HepG2 (cell line): ENCODE measurements around the gene TNK1. TPM values are rescaled to one million over a fixed set of nuclear protein-coding genes. Genes with fewer than 3 reads are reported as not detected.

Experiments used
- HDAC2 ChIP-seq: sonication (generic); formaldehyde crosslinking; IDR thresholded peaks from 2 replicates; pipeline ENCODE4 v1.4.0; 2020; ENCODE audit warnings: missing genetic modification reagents
- HNF4A ChIP-seq: sonication (generic); formaldehyde crosslinking; IDR thresholded peaks from 2 replicates; pipeline ENCODE4 v1.4.0; 2020; ENCODE audit warnings: missing genetic modification reagents
- KLF12 ChIP-seq: sonication (generic); formaldehyde crosslinking; IDR thresholded peaks from 2 replicates; pipeline ENCODE4 v1.4.0; 2020; ENCODE audit warnings: missing genetic modification reagents, borderline replicate concordance
- PAF1 ChIP-seq: IDR thresholded peaks from 2 replicates; pipeline ENCODE4 v1.6.1; 2016; ENCODE audit warnings: missing genetic modification reagents, missing compliant biosample characterization
- SETDB1 ChIP-seq: sonication (generic); formaldehyde crosslinking; IDR thresholded peaks from 2 replicates; pipeline ENCODE4 v1.5.1; 2020; ENCODE audit warnings: missing genetic modification reagents, mild to moderate bottlenecking, borderline replicate concordance
- SIN3A ChIP-seq: IDR thresholded peaks from 2 replicates; pipeline ENCODE4 v1.6.1; 2011; ENCODE audit warnings: low read depth, mild to moderate bottlenecking, control low read depth, low read length, borderline replicate concordance
- SMARCE1 ChIP-seq: fragments of 450-650 bp; IDR thresholded peaks from 2 replicates; pipeline ENCODE4 v1.6.1; 2017; ENCODE audit warnings: borderline replicate concordance
- SRSF1 ChIP-seq: fragments of 200-400 bp; formaldehyde crosslinking; optimal IDR thresholded peaks from 2 replicates; pipeline ENCODE3; 2017; ENCODE audit warnings: mild to moderate bottlenecking, low read depth, low read length, moderate library complexity
- XRCC5 ChIP-seq: fragments of 200-400 bp; formaldehyde crosslinking; optimal IDR thresholded peaks from 2 replicates; pipeline ENCODE3; 2017; ENCODE audit warnings: mild to moderate bottlenecking, low read length
- ZBTB7B ChIP-seq: sonication (generic); formaldehyde crosslinking; IDR thresholded peaks from 2 replicates; pipeline ENCODE4 v1.4.0; 2020; ENCODE audit warnings: missing genetic modification reagents
- ZNF674 ChIP-seq: sonication (generic); formaldehyde crosslinking; IDR thresholded peaks from 2 replicates; pipeline ENCODE4 v1.5.0; 2020; ENCODE audit warnings: low read depth, mild to moderate bottlenecking, missing genetic modification reagents
- ZSCAN21 ChIP-seq: sonication (generic); formaldehyde crosslinking; IDR thresholded peaks from 2 replicates; pipeline ENCODE4 v1.8.0; 2022; ENCODE audit warnings: mild to moderate bottlenecking, missing genetic modification reagents, moderate library complexity, borderline replicate concordance
- polyA plus RNA-seq, 8 experiments: library from polyadenylated mRNA; depleted of rRNA in 3 of 8; stranded (reverse) in 7 of 8; unstranded in 1 of 8; fragments of >200 nt; fragmentation: Illumina TruSeq in 4 of 8; extraction: Trizol in 4 of 8; gene quantifications; 2 replicates each; pipeline versions ENCODE4 v1.2.1 to v1.2.3, GENCODE V29; 2011 to 2016; ENCODE audit warnings: low read depth in 4 of 8, missing spikeins in 1 of 8, mixed read lengths in 1 of 8; ENCODE audit not compliant: insufficient read depth in 1 of 8
- total RNA-seq, 5 experiments: library from RNA; depleted of rRNA; stranded (reverse); fragments of >200 nt; fragmentation: Illumina TruSeq; extraction: Trizol; gene quantifications; 2 replicates each; pipeline ENCODE4 v1.2.3, GENCODE V29; 2016; ENCODE audit warnings: low read depth in 1 of 5
- TF ChIP-seq, protein P1 (sequence below): sonication (generic); formaldehyde crosslinking; IDR thresholded peaks from 2 replicates; pipeline ENCODE4 v1.4.0; 2020; ENCODE audit warnings: missing genetic modification reagents, low read depth, mild to moderate bottlenecking, borderline replicate concordance
- TF ChIP-seq, protein P2 (sequence below): sonication (generic); formaldehyde crosslinking; IDR thresholded peaks from 2 replicates; pipeline ENCODE4 v1.5.0; 2020; ENCODE audit warnings: missing genetic modification reagents, mild to moderate bottlenecking, borderline replicate concordance
- TF ChIP-seq, protein P3 (sequence below): IDR thresholded peaks from 2 replicates; pipeline ENCODE4 v1.6.1; 2018; ENCODE audit warnings: missing genetic modification reagents
- TF ChIP-seq, protein P4 (sequence below): sonication (generic); formaldehyde crosslinking; IDR thresholded peaks from 2 replicates; pipeline ENCODE4 v1.4.0; 2020; ENCODE audit warnings: missing genetic modification reagents
- TF ChIP-seq, protein P5 (sequence below): sonication (generic); formaldehyde crosslinking; IDR thresholded peaks from 2 replicates; pipeline ENCODE4 v1.4.0; 2020; ENCODE audit warnings: missing genetic modification reagents
- TF ChIP-seq, protein P6 (sequence below): sonication (generic); formaldehyde crosslinking; IDR thresholded peaks from 2 replicates; pipeline ENCODE4 v1.9.0; 2022; ENCODE audit warnings: missing genetic modification reagents, mild to moderate bottlenecking, borderline replicate concordance

TNK1 gene
- total and polyA plus RNA-seq, 2 of the 13 experiments (the other 11 are each of a cell fraction or from before 2014, with no cell fraction given): 2.0 to 3.5 TPM

DNA sequence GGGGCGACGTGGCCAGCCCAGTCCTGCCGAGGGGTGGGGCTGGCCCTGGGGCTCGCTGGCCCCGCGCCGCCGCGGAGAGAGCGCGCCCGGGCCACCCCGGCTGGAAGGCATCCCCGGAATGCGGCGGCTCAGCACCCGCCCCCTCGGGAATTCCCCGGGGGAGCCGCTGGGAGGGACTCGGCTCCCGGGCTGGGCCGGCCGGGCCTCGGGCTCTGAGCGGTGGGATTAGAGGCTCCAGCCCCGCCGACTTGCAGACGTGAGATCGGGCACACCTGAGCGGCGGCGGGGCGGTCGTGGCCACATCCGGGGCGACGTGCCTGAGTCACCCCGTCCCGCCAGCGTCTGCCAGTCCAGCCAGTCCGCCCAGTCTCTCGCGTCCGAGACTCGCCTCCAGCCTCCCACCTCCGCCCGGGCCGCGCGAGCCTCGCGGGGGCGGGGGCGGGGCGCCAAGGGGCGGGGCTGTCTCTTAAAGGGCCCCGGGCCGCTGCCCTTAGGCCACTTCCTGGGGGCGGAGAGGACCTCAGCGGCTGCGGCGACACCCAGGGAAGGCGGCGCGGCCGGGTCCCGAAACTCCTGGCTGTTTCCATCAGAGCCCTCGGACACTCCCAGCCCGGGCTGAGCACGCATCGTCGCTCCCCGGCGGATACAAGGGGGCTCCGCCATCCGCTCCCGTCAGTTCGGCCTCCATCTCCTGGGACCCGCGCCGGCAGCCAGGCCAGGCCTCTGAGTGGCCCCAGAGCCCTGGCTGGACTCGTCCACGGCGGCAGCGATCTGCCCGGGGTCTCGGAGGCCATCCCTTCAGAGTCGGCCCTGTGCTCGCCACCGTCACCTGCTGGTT, 29.0 kb upstream of the TNK1 start, which contains the start of gene KCTD11 (continued):
- TF ChIP-seq HNF4A (CRISPR knock-in tag) (no peak), ZSCAN21 (CRISPR knock-in tag) (peak; percentile 71), SETDB1 (no peak), ZNF674 (CRISPR knock-in tag) (0 out of 2 replicates have a peak, but pooled peaks have one; percentile 70), KLF12 (CRISPR knock-in tag) (peak; percentile 57), SIN3A (0 out of 2 replicates have a peak, but pooled peaks have one; percentile 21), ZBTB7B (CRISPR knock-in tag) (peak; percentile 36; the same call in 1 of the 2 replicates), HDAC2 (no peak), SMARCE1 (no peak), PAF1 (CRISPR knock-in tag) (no peak), SRSF1 (no peak), XRCC5 (no peak)
- TF ChIP-seq, protein P1, sequence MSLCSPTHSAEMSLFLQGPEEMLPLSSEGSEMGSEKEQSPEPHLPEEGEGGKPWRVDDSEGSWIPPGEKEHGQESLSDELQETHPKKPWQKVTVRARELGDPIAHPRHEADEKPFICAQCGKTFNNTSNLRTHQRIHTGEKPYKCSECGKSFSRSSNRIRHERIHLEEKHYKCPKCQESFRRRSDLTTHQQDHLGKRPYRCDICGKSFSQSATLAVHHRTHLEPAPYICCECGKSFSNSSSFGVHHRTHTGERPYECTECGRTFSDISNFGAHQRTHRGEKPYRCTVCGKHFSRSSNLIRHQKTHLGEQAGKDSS (CRISPR knock-in tag): peak; percentile 16; the same call in 1 of the 2 replicates
- TF ChIP-seq, protein P2, sequence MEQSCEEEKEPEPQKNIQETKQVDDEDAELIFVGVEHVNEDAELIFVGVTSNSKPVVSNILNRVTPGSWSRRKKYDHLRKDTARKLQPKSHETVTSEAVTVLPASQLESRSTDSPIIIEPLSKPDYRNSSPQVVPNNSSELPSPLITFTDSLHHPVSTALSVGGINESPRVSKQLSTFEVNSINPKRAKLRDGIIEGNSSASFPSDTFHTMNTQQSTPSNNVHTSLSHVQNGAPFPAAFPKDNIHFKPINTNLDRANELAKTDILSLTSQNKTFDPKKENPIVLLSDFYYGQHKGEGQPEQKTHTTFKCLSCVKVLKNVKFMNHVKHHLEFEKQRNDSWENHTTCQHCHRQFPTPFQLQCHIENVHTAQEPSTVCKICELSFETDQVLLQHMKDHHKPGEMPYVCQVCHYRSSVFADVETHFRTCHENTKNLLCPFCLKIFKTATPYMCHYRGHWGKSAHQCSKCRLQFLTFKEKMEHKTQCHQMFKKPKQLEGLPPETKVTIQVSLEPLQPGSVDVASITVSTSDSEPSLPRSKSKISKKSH (CRISPR knock-in tag): no peak
- TF ChIP-seq, protein P3, sequence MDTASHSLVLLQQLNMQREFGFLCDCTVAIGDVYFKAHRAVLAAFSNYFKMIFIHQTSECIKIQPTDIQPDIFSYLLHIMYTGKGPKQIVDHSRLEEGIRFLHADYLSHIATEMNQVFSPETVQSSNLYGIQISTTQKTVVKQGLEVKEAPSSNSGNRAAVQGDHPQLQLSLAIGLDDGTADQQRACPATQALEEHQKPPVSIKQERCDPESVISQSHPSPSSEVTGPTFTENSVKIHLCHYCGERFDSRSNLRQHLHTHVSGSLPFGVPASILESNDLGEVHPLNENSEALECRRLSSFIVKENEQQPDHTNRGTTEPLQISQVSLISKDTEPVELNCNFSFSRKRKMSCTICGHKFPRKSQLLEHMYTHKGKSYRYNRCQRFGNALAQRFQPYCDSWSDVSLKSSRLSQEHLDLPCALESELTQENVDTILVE (CRISPR knock-in tag): no peak
- TF ChIP-seq, protein P4, sequence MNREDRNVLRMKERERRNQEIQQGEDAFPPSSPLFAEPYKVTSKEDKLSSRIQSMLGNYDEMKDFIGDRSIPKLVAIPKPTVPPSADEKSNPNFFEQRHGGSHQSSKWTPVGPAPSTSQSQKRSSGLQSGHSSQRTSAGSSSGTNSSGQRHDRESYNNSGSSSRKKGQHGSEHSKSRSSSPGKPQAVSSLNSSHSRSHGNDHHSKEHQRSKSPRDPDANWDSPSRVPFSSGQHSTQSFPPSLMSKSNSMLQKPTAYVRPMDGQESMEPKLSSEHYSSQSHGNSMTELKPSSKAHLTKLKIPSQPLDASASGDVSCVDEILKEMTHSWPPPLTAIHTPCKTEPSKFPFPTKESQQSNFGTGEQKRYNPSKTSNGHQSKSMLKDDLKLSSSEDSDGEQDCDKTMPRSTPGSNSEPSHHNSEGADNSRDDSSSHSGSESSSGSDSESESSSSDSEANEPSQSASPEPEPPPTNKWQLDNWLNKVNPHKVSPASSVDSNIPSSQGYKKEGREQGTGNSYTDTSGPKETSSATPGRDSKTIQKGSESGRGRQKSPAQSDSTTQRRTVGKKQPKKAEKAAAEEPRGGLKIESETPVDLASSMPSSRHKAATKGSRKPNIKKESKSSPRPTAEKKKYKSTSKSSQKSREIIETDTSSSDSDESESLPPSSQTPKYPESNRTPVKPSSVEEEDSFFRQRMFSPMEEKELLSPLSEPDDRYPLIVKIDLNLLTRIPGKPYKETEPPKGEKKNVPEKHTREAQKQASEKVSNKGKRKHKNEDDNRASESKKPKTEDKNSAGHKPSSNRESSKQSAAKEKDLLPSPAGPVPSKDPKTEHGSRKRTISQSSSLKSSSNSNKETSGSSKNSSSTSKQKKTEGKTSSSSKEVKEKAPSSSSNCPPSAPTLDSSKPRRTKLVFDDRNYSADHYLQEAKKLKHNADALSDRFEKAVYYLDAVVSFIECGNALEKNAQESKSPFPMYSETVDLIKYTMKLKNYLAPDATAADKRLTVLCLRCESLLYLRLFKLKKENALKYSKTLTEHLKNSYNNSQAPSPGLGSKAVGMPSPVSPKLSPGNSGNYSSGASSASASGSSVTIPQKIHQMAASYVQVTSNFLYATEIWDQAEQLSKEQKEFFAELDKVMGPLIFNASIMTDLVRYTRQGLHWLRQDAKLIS: no peak
- TF ChIP-seq, protein P5, sequence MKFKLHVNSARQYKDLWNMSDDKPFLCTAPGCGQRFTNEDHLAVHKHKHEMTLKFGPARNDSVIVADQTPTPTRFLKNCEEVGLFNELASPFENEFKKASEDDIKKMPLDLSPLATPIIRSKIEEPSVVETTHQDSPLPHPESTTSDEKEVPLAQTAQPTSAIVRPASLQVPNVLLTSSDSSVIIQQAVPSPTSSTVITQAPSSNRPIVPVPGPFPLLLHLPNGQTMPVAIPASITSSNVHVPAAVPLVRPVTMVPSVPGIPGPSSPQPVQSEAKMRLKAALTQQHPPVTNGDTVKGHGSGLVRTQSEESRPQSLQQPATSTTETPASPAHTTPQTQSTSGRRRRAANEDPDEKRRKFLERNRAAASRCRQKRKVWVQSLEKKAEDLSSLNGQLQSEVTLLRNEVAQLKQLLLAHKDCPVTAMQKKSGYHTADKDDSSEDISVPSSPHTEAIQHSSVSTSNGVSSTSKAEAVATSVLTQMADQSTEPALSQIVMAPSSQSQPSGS (CRISPR knock-in tag): no peak
- TF ChIP-seq, protein P6, sequence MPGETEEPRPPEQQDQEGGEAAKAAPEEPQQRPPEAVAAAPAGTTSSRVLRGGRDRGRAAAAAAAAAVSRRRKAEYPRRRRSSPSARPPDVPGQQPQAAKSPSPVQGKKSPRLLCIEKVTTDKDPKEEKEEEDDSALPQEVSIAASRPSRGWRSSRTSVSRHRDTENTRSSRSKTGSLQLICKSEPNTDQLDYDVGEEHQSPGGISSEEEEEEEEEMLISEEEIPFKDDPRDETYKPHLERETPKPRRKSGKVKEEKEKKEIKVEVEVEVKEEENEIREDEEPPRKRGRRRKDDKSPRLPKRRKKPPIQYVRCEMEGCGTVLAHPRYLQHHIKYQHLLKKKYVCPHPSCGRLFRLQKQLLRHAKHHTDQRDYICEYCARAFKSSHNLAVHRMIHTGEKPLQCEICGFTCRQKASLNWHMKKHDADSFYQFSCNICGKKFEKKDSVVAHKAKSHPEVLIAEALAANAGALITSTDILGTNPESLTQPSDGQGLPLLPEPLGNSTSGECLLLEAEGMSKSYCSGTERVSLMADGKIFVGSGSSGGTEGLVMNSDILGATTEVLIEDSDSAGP (CRISPR knock-in tag): peak; percentile 100
